ENCODE results near the gene EVA1B.

GRCh38 chr1:36273024-36273423 is 50.4 kb downstream of the EVA1B start:
- no peak for TF ChIP-seq CTCF (IDR thresholded peaks at IDR 0.05)
- TF ChIP-seq REST (IDR thresholded peaks at IDR 0.05; ENCODE audit: insufficient read depth in 1 of 2, low read depth in 2 of 2, low read length in 1 of 2) = no peak
- TF ChIP-seq POLR2AphosphoS5 (IDR thresholded peaks at IDR 0.05; ENCODE audit: low read depth, low read length) = no peak
- no peak for TF ChIP-seq SIN3A (IDR thresholded peaks at IDR 0.05; ENCODE audit: borderline replicate concordance, insufficient read depth, low read depth, low read length)
